Stomach (tissue), 19 donors: ENCODE data around the gene MYO5A. TPM values are rescaled to one million over a fixed set of nuclear protein-coding genes. Genes with fewer than 3 reads are reported as not detected.
A peak's percentile ranks its signal among the peaks of the same experiment; 100 is the strongest.
"Not testable (repeated sequence)": the region's sequence is repeated elsewhere in the genome, so short reads cannot be mapped to it uniquely, and the experiment has no call there.

Source experiments
- DNase-seq, 2 donors: peaks; one replicate each; pipeline versions ENCODE4 v3.0.0 to v3.0.0-alpha.2; 2013 to 2019
- H3K27ac ChIP-seq, 5 donors: fragments of 200-600 bp in 4 of 5; sonication (generic) in 4 of 5; one replicate each; pipeline ENCODE4 v1.5.1; 2013 to 2019; ENCODE audit warnings: mild to moderate bottlenecking in 1 of 5, moderate library complexity in 1 of 5
- H3K27me3 ChIP-seq, 3 donors: fragments of 200-600 bp; sonication (generic); one replicate each; pipeline ENCODE4 v1.5.1; 2017 to 2019; ENCODE audit warnings: mixed run types in 1 of 3
- H3K36me3 ChIP-seq, 4 donors: fragments of 200-600 bp; sonication (generic); 1 replicate in 3 of 4; 2 replicates in 1 of 4; pipeline ENCODE4 v1.5.1; 2016 to 2019
- H3K4me1 ChIP-seq, 4 donors: fragments of 200-600 bp; sonication (generic); one replicate each; pipeline ENCODE4 v1.5.1; 2016 to 2019
- H3K4me3 ChIP-seq, 4 donors: fragments of 200-600 bp; sonication (generic) in 3 of 4; one replicate each; pipeline ENCODE4 v1.5.1; 2016 to 2019; ENCODE audit warnings: mild to moderate bottlenecking in 1 of 4
- H3K9me3 ChIP-seq, 4 donors: fragments of 200-600 bp; sonication (generic); one replicate each; pipeline ENCODE4 v1.5.1; 2016 to 2019
- CTCF ChIP-seq, 7 experiments: fragments of 450-650 bp in 4 of 7; fragments of 200-600 bp in 3 of 7; sonication (generic) in 3 of 7; IDR thresholded peaks; one replicate each; pipeline ENCODE4 v1.5.1; 2016 to 2019; ENCODE audit warnings: antibody characterized with exemption in 7 of 7, control low read depth in 2 of 7, mild to moderate bottlenecking in 1 of 7
- EP300 ChIP-seq: sonication (generic); formaldehyde crosslinking; IDR thresholded peaks from one replicate; pipeline ENCODE4 v1.6.1; 2017; ENCODE audit warnings: antibody characterized with exemption
- POLR2A ChIP-seq, 4 donors: fragments of 450-650 bp; IDR thresholded peaks; one replicate each; pipeline ENCODE4 v1.6.1; 2016; ENCODE audit warnings: antibody characterized with exemption in 4 of 4, control low read depth in 2 of 4, mild to moderate bottlenecking in 1 of 4, moderate library complexity in 1 of 4
- POLR2AphosphoS5 ChIP-seq, 3 donors: sonication (generic); formaldehyde crosslinking; IDR thresholded peaks; one replicate each; pipeline ENCODE4 v1.6.1; 2016; ENCODE audit warnings: antibody characterized with exemption in 3 of 3
- WGBS, 5 donors: extraction: QIAGEN DNeasy Blood & Tissue Kit in 3 of 5; methylation state at CpG; one replicate each; pipeline versions ENCODE4 v1.1.5 to v1.1.7; 2013 to 2018; 5-methylcytosine and 5-hydroxymethylcytosine counted together
- intact Hi-C: fragments of 100-400 bp; cut with DNase I; formaldehyde crosslinking; loops from one replicate; pipeline ENCODE4 v1.15.1; 2023; ENCODE audit warnings: low total_unique reads
- long read RNA-seq, 10 donors: transcript quantifications; one replicate each; lab custom pipeline, GENCODE V29; 2026
- polyA plus RNA-seq, 3 donors: library from polyadenylated mRNA; stranded (reverse); fragments of 200-250 nt; gene quantifications; one replicate each; pipeline ENCODE4 v1.2.3, GENCODE V29; 2013
- total RNA-seq, 5 donors: library from RNA; depleted of rRNA; stranded (reverse); fragments of >200 nt; gene quantifications; one replicate each; pipeline versions ENCODE4 v1.1.0 to v1.2.3, GENCODE V29; 2014 to 2016
- donor health status: healthy with polysubstance abuse.
- donor health status: Bipolar disorder and iron deficiency.
- donor health status: healthy.

MYO5A gene
- 10 to 100 TPM in 4 of 5 donors, 1 to 10 TPM in 1; 1.2 to 26.2 (median 20.6) TPM for total RNA-seq
- 10 to 100 TPM in 1 of 3 donors, 1 to 10 TPM in 2; 2.1 to 10.1 (median 6.4) TPM for polyA plus RNA-seq
- long read RNA-seq, donor 1, result 0 reads
- long read RNA-seq, donor 2, result 0 reads
- long read RNA-seq, donor 3, result 0 reads
- long read RNA-seq, donor 4, result 0 reads
- long read RNA-seq, donor 5, result 0 reads
- long read RNA-seq, donor 6, result 0 reads
- long read RNA-seq, donor 7, result 0 reads
- long read RNA-seq, donor 8, result 0 reads
- long read RNA-seq, donor 9, result 0 reads
- long read RNA-seq, donor 10, result 0 reads

GRCh38 chr15:52528564-52529340 lies at the start of gene MYO5A:
Gene MYO5A, minus strand, starts transcription at chr15:52528880. Its CDS starts 74 bp downstream, at chr15:52528806.
- peaks cover 0 to 13% (median 4%) of the 10 kb centered on the region in 3 donors for H3K27me3 ChIP-seq
- H3K4me3 ChIP-seq, result peak within 1 kb of the TSS; percentile 66 to 85 (median 80)
- no peaks in the 10 kb centered on the region for H3K9me3 ChIP-seq
- peak within 1 kb of the TSS; percentile 62 to 88 (median 76) for H3K27ac ChIP-seq
- peak; percentile 68 to 89 for DNase-seq
- TF ChIP-seq EP300 (no peak), CTCF (IDR thresholded peaks at IDR 0.05) (peak in 1 of 7 experiments; percentile 31)
- intact Hi-C loops, result no loop called here
- H3K36me3 ChIP-seq, result no peaks in the 10 kb centered on the region
- H3K4me1 ChIP-seq, result peaks cover 10 to 25% (median 19%) of the 10 kb centered on the region in 4 donors
- 0 to 2% (median 0%) methylated on average over 15 to 100 of the region's 103 CpGs; no CpG with 5 or more reads in 1 of the 5 donors for WGBS, 5 donors

- peaks cover 0 to 21% (median 14%) of the 10 kb centered on the region in 4 donors for H3K36me3 ChIP-seq
- TF ChIP-seq POLR2A (IDR thresholded peaks at IDR 0.05), result no peak
- TF ChIP-seq POLR2AphosphoS5 (IDR thresholded peaks at IDR 0.05), result no peak
- no peak overlapping the region for H3K27ac ChIP-seq
- no peaks in the 10 kb centered on the region for H3K9me3 ChIP-seq
- intact Hi-C loops, result no loop called here
- no peak overlapping the region for H3K4me3 ChIP-seq
- no peaks in the 10 kb centered on the region for H3K4me1 ChIP-seq
- WGBS, 5 donors, result 95 to 98% (median 96%) methylated on average over 2 of the region's 2 CpGs
- no peaks in the 10 kb centered on the region for H3K27me3 ChIP-seq
- DNase-seq, result no peak
Measured at GRCh38 chr15:52576692-52577091, 48.0 kb upstream of the MYO5A start.

GRCh38 chr15:52575573-52575972 lies 46.9 kb upstream of the MYO5A start:
- H3K4me3 ChIP-seq, H3K36me3 ChIP-seq, H3K4me1 ChIP-seq, H3K27me3 ChIP-seq, H3K27ac ChIP-seq, intact Hi-C loops, H3K9me3 ChIP-seq, DNase-seq: not testable (repeated sequence)
- 83 to 95% (median 85%) methylated on average over 7 of the region's 7 CpGs for WGBS, 5 donors

GRCh38 chr15:52575072-52575471 lies 46.4 kb upstream of the MYO5A start:
- Histone ChIP-seq H3K9me3 (no peaks in the 10 kb centered on the region), H3K36me3 (peaks cover 0 to 6% (median 2%) of the 10 kb centered on the region in 4 donors), H3K27me3 (no peaks in the 10 kb centered on the region), H3K27ac (no peak overlapping the region), H3K4me1 (no peaks in the 10 kb centered on the region), H3K4me3 (no peak overlapping the region)
- no peak for TF ChIP-seq POLR2A (IDR thresholded peaks at IDR 0.05)
- TF ChIP-seq POLR2AphosphoS5 (IDR thresholded peaks at IDR 0.05), result no peak
- TF ChIP-seq CTCF (IDR thresholded peaks at IDR 0.05), result no peak
- TF ChIP-seq EP300, result no peak
- intact Hi-C loops, result no loop called here
- DNase-seq, result no peak
- WGBS, 5 donors, result 88 to 97% (median 90%) methylated on average over 2 of the region's 2 CpGs

- DNase-seq, H3K36me3 ChIP-seq, H3K4me3 ChIP-seq, H3K9me3 ChIP-seq, H3K27ac ChIP-seq, H3K27me3 ChIP-seq, intact Hi-C loops, H3K4me1 ChIP-seq: not testable (repeated sequence)
- WGBS, 5 donors, result 89 to 94% (median 91%) methylated on average over 3 of the region's 3 CpGs
Measured at GRCh38 chr15:52574623-52575022, 45.9 kb upstream of the MYO5A start.
